Skin of body (tissue), 2 donors: ENCODE measurements around the gene KCNAB2. TPM values are rescaled to one million over a fixed set of nuclear protein-coding genes. Genes with fewer than 3 reads are reported as not detected.

Experiments
- DNase-seq: peaks from one replicate; lab custom pipeline; 2025; lab: John Stamatoyannopoulos, UW
- total RNA-seq: library from RNA; depleted of rRNA; stranded (reverse); fragments of >200 nt; gene quantifications from one replicate; pipeline ENCODE4 v1.2.3, GENCODE V29; 2014

Gene KCNAB2
- total RNA-seq, 1 donor from 2014 or later, result 5.0 TPM

GRCh38 chr1:6077919-6078318 is 32.2 kb downstream of the KCNAB2 start:
- DNase-seq, result no peak

- no peak for DNase-seq
Observed at GRCh38 chr1:6080469-6080868, 34.8 kb downstream of the KCNAB2 start.

- DNase-seq, result no peak
Observed at GRCh38 chr1:6081901-6082300, 36.2 kb downstream of the KCNAB2 start.

- peak; percentile 41 for DNase-seq
Observed at GRCh38 chr1:6082430-6082971, 36.8 kb downstream of the KCNAB2 start.

GRCh38 chr1:6083385-6083784 is 37.7 kb downstream of the KCNAB2 start:
- DNase-seq, result no peak

GRCh38 chr1:6083801-6084446 is 38.2 kb downstream of the KCNAB2 start:
- DNase-seq, result no peak

GRCh38 chr1:6084781-6085495 is 39.2 kb downstream of the KCNAB2 start:
- no peak for DNase-seq

- no peak for DNase-seq
Observed at GRCh38 chr1:6085666-6086065, 40.0 kb downstream of the KCNAB2 start.

- DNase-seq, result no peak
Observed at GRCh38 chr1:6086358-6086757, 40.7 kb downstream of the KCNAB2 start.

- DNase-seq, result no peak
Observed at GRCh38 chr1:6086762-6087376, 41.2 kb downstream of the KCNAB2 start.

GRCh38 chr1:6087377-6087772 is 41.7 kb downstream of the KCNAB2 start:
- no peak for DNase-seq

GRCh38 chr1:6087958-6088357 is 42.3 kb downstream of the KCNAB2 start:
- no peak for DNase-seq

- DNase-seq, result no peak
Observed at GRCh38 chr1:6088956-6089355, 43.3 kb downstream of the KCNAB2 start.

- DNase-seq, result no peak
Observed at GRCh38 chr1:6090288-6090687, 44.6 kb downstream of the KCNAB2 start.

GRCh38 chr1:6090996-6091822 is 45.5 kb downstream of the KCNAB2 start:
- DNase-seq, result no peak

GRCh38 chr1:6091823-6092109 is 46.1 kb downstream of the KCNAB2 start:
- no peak for DNase-seq

GRCh38 chr1:6092211-6092610 is 46.5 kb downstream of the KCNAB2 start:
- no peak for DNase-seq

GRCh38 chr1:6093071-6093470 is 47.4 kb downstream of the KCNAB2 start:
- DNase-seq, result no peak

GRCh38 chr1:6093611-6094010 is 47.9 kb downstream of the KCNAB2 start:
- no peak for DNase-seq

GRCh38 chr1:6094246-6094645 is 48.6 kb downstream of the KCNAB2 start:
- DNase-seq, result no peak

GRCh38 chr1:6094801-6095505 is 49.3 kb downstream of the KCNAB2 start:
- no peak for DNase-seq
